HCT116 (cell line): Measurements from ENCODE around the gene SEMA4B. TPM values are rescaled to one million over a fixed set of nuclear protein-coding genes. Genes with fewer than 3 reads are reported as not detected.

Experiments used
- ATAC-seq: fragments of 200-7000 bp; cut with Tn5 transposase; 2 replicates; pipeline ENCODE4 v1.9.1; 2020; ENCODE audit warnings: mild to moderate bottlenecking, moderate library complexity
- BruUV-seq: library from RNA; stranded (reverse); fragments of 400-500 nt; replicated peaks from 2 replicates; lab custom pipeline; 2021; lab: Mats Ljungman, UMichigan
- CTCF ChIA-PET: fragments of 300-600 bp; sonication (Branson Sonifier 250); formaldehyde crosslinking; loops from one replicate; lab custom pipeline; 2021; ENCODE audit warnings: antibody characterized with exemption; lab: Charles Lee
- POLR2A ChIA-PET: fragments of 300-600, 350-600 bp; sonication (Branson Sonifier 250); formaldehyde crosslinking; loops from one replicate; lab custom pipeline; 2021; ENCODE audit warnings: antibody characterized with exemption; lab: Charles Lee
- RAD21 ChIA-PET, 2 experiments: fragments of 300-600 bp; sonication (Branson Sonifier 250); formaldehyde crosslinking; loops; one replicate each; lab custom pipeline; 2023; ENCODE audit warnings: low total read pairs in 2 of 2; ENCODE audit not compliant: uncharacterized antibody in 2 of 2, unreplicated experiment in 2 of 2, low non-redundant PET in 1 of 2; lab: Charles Lee
- DNase-seq: peaks from one replicate; pipeline ENCODE4 v3.0.0-alpha.2; 2010; ENCODE audit warnings: low read depth, low spot score
- H2AFZ ChIP-seq: fragments of 200-600 bp; shearing (Covaris generic), sonication (generic); 2 replicates; pipeline ENCODE4 v1.6.1; 2017; ENCODE audit warnings: low read depth, mixed run types, mixed read lengths, antibody characterized with exemption, low read length; ENCODE audit not compliant: poor library complexity, severe bottlenecking
- H3K27ac ChIP-seq: 2 replicates; pipeline ENCODE4 v1.5.1; 2012; ENCODE audit warnings: low read depth, low read length
- H3K27me3 ChIP-seq: fragments of 200-600 bp; sonication (generic); 2 replicates; pipeline ENCODE4 v1.6.1; 2016; ENCODE audit warnings: mixed run types, low read length, mixed read lengths; ENCODE audit not compliant: insufficient read depth
- H3K36me3 ChIP-seq, 2 experiments: fragments of 200-500 bp in 1 of 2; fragments of 200-600 bp in 1 of 2; sonication (Bioruptor generic) in 1 of 2; sonication (generic) in 1 of 2; 2 replicates each; pipeline versions ENCODE4 v1.5.1 to v1.6.1; 2014 to 2016; ENCODE audit warnings: low read length in 2 of 2, inconsistent platforms in 1 of 2, mixed read lengths in 1 of 2, mixed run types in 1 of 2; ENCODE audit not compliant: insufficient read depth in 2 of 2, control insufficient read depth in 1 of 2
- H3K4me1 ChIP-seq, 2 experiments: fragments of 200-600 bp in 1 of 2; sonication (generic) in 1 of 2; 2 replicates each; pipeline versions ENCODE4 v1.5.1 to v1.6.1; 2012 to 2017; ENCODE audit warnings: low read length in 2 of 2, inconsistent platforms in 1 of 2, mild to moderate bottlenecking in 1 of 2, mixed read lengths in 1 of 2, mixed run types in 1 of 2, moderate library complexity in 1 of 2; ENCODE audit not compliant: insufficient read depth in 2 of 2, control insufficient read depth in 1 of 2
- H3K4me2 ChIP-seq: fragments of 200-600 bp; sonication (generic); 2 replicates; pipeline ENCODE4 v1.6.1; 2017; ENCODE audit warnings: mixed run types, low read length, mixed read lengths
- H3K4me3 ChIP-seq, 2 experiments: fragments of 200-600 bp in 1 of 2; sonication (generic) in 1 of 2; replicated peaks in 1 of 2; 2 replicates each; pipeline ENCODE4 v1.5.1; 2011 to 2016; ENCODE audit warnings: low read length in 2 of 2, control low read depth in 1 of 2, low read depth in 1 of 2, mild to moderate bottlenecking in 1 of 2, mixed read lengths in 1 of 2, mixed run types in 1 of 2
- H3K79me2 ChIP-seq: fragments of 200-600 bp; sonication (generic); 2 replicates; pipeline ENCODE4 v1.6.1; 2017; ENCODE audit warnings: mild to moderate bottlenecking, mixed run types, low read length, moderate library complexity, mixed read lengths; ENCODE audit not compliant: insufficient read depth
- H3K9ac ChIP-seq: fragments of 200-600 bp; sonication (generic); 2 replicates; pipeline ENCODE4 v1.6.1; 2016; ENCODE audit warnings: low read length, mixed read lengths
- H3K9me2 ChIP-seq: fragments of 200-600 bp; sonication (generic), shearing (Covaris generic); 2 replicates; pipeline ENCODE4 v1.6.1; 2017; ENCODE audit warnings: mixed run types, mild to moderate bottlenecking, moderate library complexity; ENCODE audit not compliant: insufficient read depth
- H3K9me3 ChIP-seq, 2 experiments: fragments of 200-500 bp in 1 of 2; fragments of 200-600 bp in 1 of 2; sonication (Bioruptor generic) in 1 of 2; sonication (generic) in 1 of 2; 2 replicates each; pipeline ENCODE4 v1.6.1; 2014 to 2017; ENCODE audit warnings: low read length in 2 of 2, mixed read lengths in 2 of 2, inconsistent platforms in 1 of 2, low read depth in 1 of 2, mild to moderate bottlenecking in 1 of 2, mixed run types in 1 of 2, moderate library complexity in 1 of 2; ENCODE audit not compliant: control insufficient read depth in 1 of 2, insufficient read depth in 1 of 2
- H4K20me1 ChIP-seq: fragments of 200-600 bp; sonication (generic), shearing (Covaris generic); 2 replicates; pipeline ENCODE4 v1.6.1; 2017; ENCODE audit warnings: mixed run types, mild to moderate bottlenecking, moderate library complexity; ENCODE audit not compliant: insufficient read depth
- ATF3 ChIP-seq: IDR thresholded peaks from 2 replicates; pipeline ENCODE4 v1.6.1; 2012
- CEBPB ChIP-seq: IDR thresholded peaks from 2 replicates; pipeline ENCODE4 v1.6.1; 2012; ENCODE audit warnings: low read depth
- EGR1 ChIP-seq: IDR thresholded peaks from 2 replicates; pipeline ENCODE4 v1.6.1; 2012; ENCODE audit warnings: low read depth
- EZH2 ChIP-seq: fragments of 200-600 bp; sonication (generic); IDR thresholded peaks from 2 replicates; pipeline ENCODE4 v1.6.1; 2017; ENCODE audit warnings: antibody characterized with exemption, mixed run types
- EZH2phosphoT487 ChIP-seq: fragments of 200-600 bp; IDR thresholded peaks from 2 replicates; pipeline ENCODE4 v1.6.1; 2018; ENCODE audit warnings: antibody characterized with exemption, borderline replicate concordance
- MAX ChIP-seq: IDR thresholded peaks from 2 replicates; pipeline ENCODE4 v1.6.1; 2012
- RAD21 ChIP-seq: IDR thresholded peaks from 2 replicates; pipeline ENCODE4 v1.6.1; 2012; ENCODE audit warnings: low read depth, mild to moderate bottlenecking
- REST ChIP-seq: IDR thresholded peaks from 2 replicates; pipeline ENCODE4 v1.6.1; 2012; ENCODE audit warnings: low read depth
- SIN3A ChIP-seq: IDR thresholded peaks from 2 replicates; pipeline ENCODE4 v1.6.1; 2012; ENCODE audit warnings: low read depth
- SP1 ChIP-seq: IDR thresholded peaks from 2 replicates; pipeline ENCODE4 v1.6.1; 2012; ENCODE audit warnings: low read depth
- TCF7L2 ChIP-seq: IDR thresholded peaks from 2 replicates; pipeline ENCODE4 v1.7.0; 2011; ENCODE audit warnings: borderline replicate concordance, inconsistent platforms; ENCODE audit not compliant: insufficient read depth, insufficient read length; ENCODE audit errors: extremely low read depth
- ZNF274 ChIP-seq: fragments of 200-500 bp; sonication (Bioruptor generic); IDR thresholded peaks from 2 replicates; pipeline ENCODE4 v1.6.1; 2014; ENCODE audit warnings: mild to moderate bottlenecking, low read depth, low read length, inconsistent platforms
- intact Hi-C: fragments of 100-400 bp; cut with micrococcal nuclease; formaldehyde crosslinking; loops from 2 replicates; pipeline ENCODE4 v1.10.0; 2022
- total RNA-seq: library from RNA; stranded (reverse); gene quantifications from one replicate; pipeline ENCODE4 v1.2.1, GENCODE V29; 2021; ENCODE audit not compliant: unreplicated experiment

SEMA4B gene
- total RNA-seq, 1 experiment from 2014 or later = 98.6 TPM

GRCh38 chr15:90161950-90162361, 39.2 kb upstream of the SEMA4B start:
- no peak overlapping the region for H2AFZ ChIP-seq
- ChIA-PET CTCF (interaction anchor here (1.0 kb wide), 1 partner anchor 53 kb away, joined by 6 read pairs; no protein-coding TSS in a partner anchor), RAD21 (no interaction called here), POLR2A (no interaction called here)
- no TSS peak for BruUV-seq
- H3K27me3 ChIP-seq = no peaks in the 10 kb centered on the region
- H3K27ac ChIP-seq = no peak overlapping the region
- no peaks in the 10 kb centered on the region for H3K79me2 ChIP-seq
- H3K4me3 ChIP-seq = no peak overlapping the region
- H3K36me3 ChIP-seq = no peaks in the 10 kb centered on the region
- no peak for DNase-seq
- H3K9me2 ChIP-seq = no peaks in the 10 kb centered on the region
- ATAC-seq = no peak
- no peak for TF ChIP-seq SIN3A
- TF ChIP-seq TCF7L2 = no peak
- TF ChIP-seq ATF3 = no peak
- TF ChIP-seq EZH2phosphoT487 = no peak
- no peak for TF ChIP-seq EGR1
- no peak for TF ChIP-seq CEBPB
- no peak for TF ChIP-seq ZNF274
- no peak for TF ChIP-seq MAX
- no peak for TF ChIP-seq REST
- no peak for TF ChIP-seq EZH2
- TF ChIP-seq SP1 = no peak
- TF ChIP-seq RAD21 = no peak
- TF ChIP-seq, all 23 proteins: peak for 0
- intact Hi-C loops = no loop called here
- H3K9ac ChIP-seq = no peak overlapping the region
- no peaks in the 10 kb centered on the region for H4K20me1 ChIP-seq
- H3K9me3 ChIP-seq = no peaks in the 10 kb centered on the region
- peaks cover 47 to 88% of the 10 kb centered on the region in 2 experiments for H3K4me1 ChIP-seq
- 0 out of 2 replicates have a peak overlapping the region, but pooled peaks have one; percentile 13 for H3K4me2 ChIP-seq
